HG02588 (cell line): ENCODE measurements around the gene C1orf232.

Source experiments
- ATAC-seq: cut with Tn5 transposase; IDR thresholded peaks from one replicate; pipeline ENCODE4 v1.9.1; 2021; ENCODE audit warnings: mild to moderate bottlenecking, moderate library complexity; ENCODE audit not compliant: unreplicated experiment

C1orf232 gene

DNA sequence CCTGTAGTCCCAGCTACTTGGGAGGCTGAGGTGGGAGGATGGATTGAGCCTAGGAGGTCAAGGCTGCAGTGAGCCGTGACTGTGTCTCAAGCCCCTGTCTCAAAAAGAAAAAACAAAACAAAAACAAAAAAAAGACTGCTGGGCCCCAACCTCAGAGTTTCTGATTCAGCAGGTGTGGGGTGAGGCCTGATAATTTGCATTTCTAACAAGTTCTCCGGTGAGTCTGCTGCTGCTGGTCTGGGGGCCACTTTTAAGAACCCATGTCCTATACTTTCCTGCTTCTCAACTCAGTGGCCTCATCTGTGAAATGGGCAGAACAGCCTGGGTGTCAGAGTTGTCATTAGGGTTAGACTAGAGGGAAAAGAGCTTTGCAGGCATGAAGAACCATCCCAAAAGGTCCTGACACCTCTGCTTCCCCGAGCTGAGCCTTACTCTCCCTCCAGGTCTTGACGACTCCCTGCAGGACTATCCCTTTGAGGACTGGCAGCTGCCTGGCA, 11.3 kb upstream of the C1orf232 start:
- no peak for ATAC-seq

DNA sequence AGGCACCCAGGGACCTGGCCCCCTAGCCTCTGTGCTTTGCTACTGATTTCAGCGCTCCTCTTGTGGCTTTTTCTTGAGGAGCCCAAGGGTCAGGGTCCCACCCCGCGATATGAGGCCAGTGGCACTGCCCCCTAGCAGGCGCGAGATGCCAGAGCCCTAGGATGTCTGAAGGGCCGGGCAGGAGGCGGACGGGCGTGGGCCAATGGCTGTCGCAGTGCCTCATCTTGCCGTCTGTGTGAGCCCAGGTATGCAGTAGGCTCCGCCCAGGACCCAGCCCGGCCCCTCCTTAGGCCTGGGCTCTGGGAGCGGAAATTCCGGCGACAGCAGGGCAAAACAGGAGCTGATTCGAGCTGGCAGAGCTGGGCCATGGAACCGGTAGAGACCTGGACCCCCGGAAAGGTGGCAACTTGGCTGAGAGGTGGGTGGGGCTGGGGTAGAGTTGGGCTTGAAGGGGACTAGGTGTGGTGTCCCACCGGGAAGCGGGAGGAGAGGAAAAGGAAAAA, 8.5 kb upstream of the C1orf232 start, which contains the start of gene CNKSR1:
TSS of gene CNKSR1 (plus strand) at position 310 of the 503 bp plus-strand sequence. CDS start at position 367, 57 bp downstream.
- no peak for ATAC-seq

DNA sequence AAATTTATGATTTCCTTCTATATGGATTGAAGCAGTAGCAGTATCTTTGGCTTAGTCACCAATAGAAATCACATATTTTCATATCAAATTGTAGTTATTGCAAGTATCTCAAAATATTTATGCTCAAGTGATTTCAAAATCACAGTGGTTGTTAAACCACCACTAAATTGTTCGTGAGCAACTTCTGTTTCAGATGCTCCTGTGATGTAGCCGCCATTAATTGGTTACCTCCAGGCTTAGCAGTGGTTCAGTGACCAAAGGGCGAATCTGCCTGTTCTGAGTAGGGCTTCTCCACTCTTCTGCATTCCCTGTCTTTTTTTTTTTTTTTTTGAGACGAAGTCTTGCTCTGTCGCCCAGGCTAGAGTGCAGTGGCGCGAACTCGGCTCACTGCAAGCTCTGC, 6.6 kb upstream of the C1orf232 start:
- no peak for ATAC-seq

DNA sequence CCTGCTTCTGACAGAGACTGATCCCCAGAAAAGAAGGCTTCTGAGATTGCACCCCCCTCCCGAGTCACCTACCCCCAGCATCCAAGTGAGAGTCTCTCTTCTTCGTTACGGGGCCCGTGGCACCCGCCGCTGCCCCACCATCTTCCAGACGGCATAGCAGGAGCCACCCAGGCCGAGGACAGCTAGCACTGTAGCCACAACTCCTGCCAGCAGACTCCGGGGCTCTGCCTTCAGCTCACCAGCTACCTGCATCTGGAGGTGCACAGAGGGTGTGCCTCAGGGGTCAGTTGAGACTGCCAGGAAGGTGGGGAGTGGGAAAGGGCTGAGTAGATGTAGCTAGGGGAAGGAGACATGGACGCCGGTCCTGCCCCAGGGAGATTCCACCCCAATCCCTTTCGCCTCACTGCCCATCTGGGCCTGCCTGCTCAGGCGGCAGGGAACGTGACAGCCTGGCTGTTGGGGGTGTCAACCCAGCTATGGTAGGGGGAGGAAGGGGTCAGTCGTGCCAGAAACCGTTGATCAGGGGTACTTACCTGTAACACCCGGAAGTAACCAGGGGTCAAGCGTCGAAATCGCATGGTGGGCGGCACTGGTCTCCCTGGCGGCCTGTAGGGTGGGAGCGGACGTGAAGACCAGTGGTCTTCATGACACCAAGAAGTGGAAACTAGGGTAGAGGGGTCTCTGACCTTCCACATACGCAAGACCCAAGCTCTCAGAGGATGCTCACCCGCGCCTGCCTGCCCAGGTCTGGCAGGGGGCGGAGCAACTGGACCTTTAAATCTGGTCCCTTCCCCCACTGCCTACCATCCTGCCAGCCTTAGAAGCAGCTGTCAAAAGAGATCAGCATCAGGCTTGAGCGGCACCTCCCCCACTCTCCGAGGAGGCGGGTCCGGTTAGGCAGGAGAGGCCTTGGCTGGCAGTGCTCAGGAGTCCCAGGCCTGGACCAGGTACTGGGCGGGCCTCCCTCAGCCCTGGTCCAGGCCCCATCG, 2.6 kb upstream of the C1orf232 start, which contains the start of gene ZNF593OS:
TSS of gene ZNF593OS (minus strand) at position 749 of the 989 bp plus-strand sequence. CDS start at position 578, 171 bp downstream.
- no peak for ATAC-seq

DNA sequence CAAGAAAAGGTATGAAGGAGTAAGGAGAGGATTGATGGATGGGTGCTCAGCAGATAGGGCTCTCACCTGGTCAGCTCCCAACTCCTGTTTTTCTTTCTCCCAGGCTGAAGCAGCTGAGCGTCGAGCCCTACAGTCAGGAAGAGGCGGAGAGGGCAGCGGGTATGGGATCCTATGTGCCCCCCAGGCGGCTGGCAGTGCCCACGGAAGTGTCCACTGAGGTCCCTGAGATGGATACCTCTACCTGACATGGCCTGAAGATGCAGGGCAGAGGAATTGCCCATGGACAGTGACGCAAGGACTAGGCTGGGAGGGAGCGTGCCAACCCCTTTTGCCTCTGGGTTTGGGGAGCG, 1.7 kb upstream of the C1orf232 start:
- ATAC-seq = no peak

DNA sequence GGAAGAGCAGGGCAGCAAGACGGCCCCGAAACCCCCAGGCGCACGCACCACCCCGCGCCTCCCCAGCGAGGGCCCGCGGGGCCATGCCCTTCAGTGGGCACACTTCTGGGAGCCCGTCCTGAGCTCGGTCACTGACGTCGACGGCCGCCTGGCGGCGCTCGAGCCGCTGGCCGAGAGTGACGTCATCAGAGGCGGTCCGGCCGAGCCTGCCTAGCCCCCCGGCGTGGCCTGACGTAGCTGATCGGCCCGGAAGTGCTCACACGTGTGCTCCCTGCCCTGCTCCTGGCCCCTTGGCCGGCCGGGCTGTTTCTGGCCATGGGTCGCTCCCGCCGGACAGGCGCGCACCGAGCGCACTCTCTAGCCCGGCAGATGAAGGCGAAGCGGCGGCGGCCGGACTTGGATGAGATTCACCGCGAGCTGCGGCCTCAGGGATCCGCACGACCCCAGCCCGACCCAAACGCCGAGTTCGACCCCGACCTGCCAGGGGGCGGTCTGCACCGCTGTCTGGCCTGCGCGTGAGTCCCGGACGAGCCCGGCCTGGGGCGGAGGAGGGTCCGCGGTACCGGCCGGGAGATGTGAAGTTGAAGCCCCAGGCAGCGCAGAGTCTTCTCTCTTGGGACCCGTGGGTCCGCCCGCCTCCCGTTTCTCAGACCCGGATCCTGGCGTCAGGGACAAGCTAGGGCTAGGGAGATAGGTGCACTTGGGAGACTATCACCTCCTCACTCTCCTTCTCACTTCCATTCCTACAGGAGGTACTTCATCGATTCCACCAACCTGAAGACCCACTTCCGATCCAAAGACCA, 1.1 kb upstream of the C1orf232 start, which contains the start of gene ZNF593:
TSS of gene ZNF593 (plus strand) at position 240 of the 803 bp plus-strand sequence. CDS start at position 316, 76 bp downstream.
- peak; percentile 91 for ATAC-seq

DNA sequence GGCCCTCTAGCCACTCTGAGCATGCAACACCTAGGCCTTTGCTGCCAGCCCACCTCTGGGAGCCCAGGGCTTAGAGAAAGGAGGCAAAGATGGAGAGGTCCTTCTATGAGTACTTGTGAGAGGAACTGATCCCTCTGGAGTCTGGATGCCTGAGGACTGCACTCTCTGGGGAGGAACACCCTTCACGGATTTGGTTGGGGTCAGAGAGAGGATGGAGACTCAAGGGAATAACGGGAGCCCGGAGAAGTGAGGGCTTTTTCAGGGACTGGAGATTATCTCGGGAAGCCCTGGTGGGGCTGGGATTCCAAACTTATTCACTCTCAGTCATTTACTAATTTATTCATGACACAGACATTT, 413 bp upstream of the C1orf232 start:
- ATAC-seq = no peak

DNA sequence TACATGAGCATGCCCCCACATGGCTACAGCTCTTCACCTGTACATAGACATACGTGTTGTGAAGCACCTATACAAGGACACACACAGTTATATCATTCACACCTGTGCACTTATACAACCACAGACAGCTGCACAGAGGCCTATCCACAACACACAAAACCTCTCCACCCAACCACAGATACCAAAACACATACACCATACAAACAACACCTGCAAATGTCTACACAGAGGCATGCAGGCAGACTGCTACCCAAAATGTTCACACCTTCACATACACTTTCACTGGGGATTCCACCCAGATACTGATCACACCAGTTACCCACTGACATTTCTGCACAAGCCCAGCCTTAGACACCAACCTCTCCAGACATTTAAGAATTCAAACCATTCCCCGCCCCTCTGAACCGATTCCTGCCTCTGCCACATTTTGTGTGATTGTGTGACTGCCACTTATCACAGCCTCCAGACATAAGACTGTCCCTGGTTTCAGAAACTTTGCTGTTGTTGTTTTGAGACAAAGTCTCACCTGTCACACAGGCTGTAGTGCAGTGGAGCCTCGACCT, 2.0 kb downstream of the C1orf232 start:
- no peak for ATAC-seq

DNA sequence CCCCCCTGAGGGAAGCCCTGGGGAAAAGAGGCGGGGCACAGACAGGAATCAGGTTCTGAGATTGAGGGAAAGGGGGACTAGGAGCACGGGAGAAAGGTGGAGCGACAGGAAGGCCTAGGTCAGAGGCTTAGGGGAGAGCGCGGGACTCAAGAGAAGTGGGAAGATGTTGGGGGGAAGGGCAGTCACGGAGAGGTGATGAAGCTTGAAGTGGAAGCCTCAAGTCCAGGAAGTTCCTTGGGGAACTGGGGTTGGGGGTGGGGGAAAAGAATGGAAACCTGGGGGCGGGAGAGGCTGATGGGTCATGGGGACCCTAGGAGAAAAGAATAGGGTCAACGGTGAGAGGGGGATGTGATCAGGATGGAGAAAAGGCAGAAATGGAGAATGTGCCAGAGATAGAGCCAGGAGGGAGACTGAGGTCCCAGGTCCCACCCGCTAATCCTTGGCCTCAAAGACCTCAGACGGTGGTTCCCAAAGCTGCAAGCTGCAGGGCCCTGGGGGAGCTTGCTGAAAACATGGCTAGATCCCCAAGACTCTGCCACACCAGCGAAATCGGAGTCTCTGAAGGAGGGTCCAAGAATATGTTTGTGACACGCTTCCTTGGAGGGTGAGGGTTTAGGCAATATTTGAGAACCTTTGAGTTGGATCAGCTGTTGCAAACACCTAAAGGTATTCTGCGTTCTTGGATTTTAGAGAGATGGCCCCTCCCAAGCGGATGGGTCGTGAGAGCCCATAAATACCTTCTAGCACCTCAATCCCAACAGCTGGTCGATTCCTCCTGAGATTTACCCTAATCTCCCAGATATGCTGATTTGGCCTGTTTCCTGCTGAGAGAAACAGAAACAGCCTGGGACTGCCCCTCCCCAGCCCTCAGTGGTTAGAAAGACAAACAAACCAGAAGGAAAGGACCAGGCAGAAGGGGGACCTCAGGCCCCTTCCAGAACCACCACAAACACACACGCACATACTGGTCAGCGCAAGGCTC, 3.6 kb downstream of the C1orf232 start:
- ATAC-seq = no peak

DNA sequence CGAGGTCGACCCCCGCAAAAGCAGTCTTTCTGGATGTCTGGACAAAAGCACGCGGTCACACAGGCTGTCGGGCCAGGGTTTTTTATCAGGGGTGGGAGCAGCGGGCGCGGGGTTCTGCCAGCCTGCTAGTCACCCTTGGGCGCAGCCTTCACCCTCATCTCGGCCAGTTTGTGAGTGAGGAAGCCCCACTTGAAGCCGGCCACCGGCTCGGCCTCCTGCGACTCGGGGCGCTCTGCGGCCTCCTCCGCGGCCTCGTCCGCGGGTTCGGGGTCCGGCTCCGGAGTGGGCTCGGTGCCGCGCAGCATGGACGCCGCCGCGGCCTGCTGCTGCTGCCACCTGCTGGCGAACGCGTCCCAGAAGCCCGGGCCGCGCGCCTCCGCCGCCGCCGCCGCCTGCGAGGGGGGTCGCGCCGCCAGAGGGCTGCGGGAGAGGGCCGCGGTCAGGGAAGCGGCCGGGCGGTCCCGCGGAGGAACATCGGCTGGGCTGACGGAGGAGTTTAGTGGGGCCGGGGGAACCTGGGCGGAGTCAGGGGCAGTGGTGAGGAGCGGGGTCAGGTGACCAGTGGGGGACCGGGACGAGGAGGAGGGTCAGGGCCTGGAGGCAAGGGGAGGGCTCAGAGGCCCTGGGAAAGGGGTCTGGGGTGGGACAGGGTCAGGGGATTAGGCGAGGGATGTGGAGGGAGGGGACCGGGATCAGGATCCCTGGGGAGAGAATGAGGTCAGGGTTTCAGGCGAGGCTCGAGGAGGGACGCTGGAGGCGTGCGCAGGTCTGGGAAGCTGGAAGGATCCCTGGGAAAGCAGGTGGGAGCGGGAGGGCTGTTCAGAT, 4.5 kb downstream of the C1orf232 start:
- ATAC-seq = no peak

DNA sequence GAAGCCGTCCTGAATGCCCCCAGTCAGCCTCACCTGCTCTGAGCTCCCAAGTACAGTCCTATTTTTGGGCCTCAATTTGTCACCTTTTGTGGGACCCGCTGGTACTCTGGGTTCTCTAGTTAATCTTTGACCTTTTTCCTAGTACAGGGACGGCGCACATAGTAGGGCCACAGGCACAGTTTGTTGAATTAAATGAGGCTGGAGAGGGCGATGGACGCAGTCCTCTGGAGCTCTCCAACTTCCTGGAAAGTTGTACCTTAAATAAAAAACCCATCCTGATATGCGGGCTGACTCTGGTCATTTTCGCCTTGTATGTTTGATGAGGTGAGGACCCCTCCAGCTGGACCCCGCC, 5.1 kb downstream of the C1orf232 start:
- ATAC-seq = no peak

DNA sequence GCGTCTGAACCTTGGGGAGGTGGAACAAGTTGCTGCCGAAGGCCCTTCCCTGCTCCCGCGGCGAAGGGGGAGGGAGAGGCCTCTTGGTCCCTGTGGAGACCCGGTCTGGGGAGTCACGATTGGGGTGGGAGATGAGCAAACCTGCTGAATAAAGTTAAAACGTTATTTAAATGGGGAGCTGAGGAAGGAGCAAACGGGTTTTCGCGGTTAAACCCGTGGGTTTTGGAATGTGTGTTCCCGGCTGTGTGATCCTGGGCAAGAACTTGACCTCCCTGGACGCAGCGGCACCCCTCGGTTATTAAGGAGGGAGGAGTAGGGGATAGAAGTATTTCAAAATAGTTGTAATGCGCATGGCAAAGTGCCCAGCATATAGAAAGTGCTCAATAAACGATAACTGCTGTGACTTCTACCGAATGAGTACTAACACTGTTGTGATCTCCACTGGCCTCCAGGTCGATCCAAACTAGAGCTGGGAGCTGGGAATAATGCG, 6.5 kb downstream of the C1orf232 start:
- no peak for ATAC-seq

DNA sequence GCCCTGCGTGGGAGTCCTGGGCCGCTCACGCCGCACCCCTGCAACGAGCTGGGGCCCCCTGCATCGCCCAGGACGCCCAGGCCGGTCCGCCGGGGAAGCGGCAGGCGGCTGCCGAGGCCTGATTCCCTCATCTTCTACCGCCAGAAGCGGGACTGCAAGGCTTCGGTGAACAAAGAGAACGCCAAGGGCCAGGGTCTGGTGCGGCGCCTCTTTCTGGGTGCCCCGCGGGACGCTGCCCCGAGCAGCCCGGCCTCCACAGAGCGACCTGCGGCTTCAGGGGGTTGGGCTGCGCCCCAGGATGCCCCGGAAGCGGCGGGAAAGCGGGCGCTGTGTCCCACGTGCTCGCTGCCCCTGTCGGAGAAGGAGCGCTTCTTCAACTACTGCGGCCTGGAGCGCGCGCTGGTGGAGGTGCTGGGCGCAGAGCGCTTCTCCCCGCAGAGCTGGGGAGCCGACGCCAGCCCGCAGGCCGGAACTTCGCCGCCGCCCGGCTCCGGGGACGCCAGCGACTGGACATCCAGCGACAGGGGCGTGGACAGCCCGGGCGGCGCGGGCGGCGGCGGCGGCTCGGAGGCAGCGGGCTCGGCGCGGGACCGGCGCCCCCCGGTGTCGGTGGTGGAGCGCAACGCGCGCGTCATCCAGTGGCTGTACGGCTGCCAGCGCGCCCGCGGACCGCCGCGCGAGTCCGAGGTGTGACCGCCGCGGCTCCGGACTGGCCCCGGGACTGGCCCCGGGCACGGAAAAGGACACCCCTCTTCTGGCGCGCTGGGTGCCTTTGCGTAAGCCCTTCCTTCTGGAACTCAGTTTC, 7.1 kb downstream of the C1orf232 start:
- ATAC-seq = no peak

DNA sequence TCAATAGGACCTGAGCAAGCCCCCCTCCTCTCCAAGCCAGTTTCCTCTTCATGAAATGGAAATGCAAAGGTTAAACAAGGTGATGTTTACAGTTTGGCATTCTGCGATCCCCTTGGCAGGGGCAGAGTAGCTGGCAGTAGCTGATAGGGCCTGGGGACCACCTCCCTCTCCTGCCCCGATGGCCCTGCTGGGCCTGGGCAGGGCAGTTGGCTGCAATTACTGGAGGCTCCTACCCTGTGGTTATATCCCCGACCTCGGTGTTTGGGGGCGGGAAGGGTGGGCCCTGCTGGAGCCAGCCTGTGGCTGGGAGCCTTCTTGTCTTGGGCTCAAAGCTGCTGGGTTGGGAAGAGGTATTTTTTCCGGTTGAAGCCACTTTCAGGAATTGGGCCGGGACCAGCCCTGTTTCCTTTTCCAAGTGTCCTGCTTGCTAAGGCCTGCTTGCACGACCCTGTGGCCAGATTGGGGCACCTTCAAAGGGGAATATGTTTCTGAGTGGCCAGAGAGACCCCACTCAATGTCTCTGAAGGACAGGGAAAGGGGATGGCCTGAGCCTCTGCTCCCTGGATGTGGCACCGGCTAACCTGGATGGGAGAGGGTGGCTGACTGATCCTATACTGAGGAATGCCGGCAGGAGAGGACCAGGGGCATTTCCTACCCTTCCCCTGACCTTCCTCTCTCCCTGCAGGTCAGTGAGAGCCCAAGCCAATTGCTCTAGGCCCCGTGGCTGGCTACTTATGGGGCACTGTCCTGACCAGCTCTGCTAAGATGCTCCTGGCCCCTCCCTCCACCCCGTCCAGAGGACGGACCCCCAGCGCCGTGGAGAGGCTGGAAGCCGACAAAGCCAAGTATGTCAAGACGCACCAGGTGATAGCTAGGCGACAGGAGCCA, 8.0 kb downstream of the C1orf232 start:
- ATAC-seq = no peak

DNA sequence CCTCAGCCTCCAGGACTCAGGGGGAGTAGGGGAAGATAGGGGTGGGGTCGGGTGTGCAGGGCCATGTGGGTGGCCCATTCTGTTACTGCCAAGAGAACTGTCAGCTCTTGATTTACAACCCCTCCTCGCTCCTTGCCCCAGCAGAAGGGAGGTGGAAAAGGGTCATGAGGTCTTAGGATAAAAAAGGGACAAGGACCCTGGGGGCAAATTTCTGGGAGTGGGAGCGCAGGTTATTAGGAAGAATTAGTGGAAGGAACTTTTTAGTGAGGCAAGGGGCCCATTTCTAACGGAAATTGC, 9.1 kb downstream of the C1orf232 start:
- no peak for ATAC-seq

DNA sequence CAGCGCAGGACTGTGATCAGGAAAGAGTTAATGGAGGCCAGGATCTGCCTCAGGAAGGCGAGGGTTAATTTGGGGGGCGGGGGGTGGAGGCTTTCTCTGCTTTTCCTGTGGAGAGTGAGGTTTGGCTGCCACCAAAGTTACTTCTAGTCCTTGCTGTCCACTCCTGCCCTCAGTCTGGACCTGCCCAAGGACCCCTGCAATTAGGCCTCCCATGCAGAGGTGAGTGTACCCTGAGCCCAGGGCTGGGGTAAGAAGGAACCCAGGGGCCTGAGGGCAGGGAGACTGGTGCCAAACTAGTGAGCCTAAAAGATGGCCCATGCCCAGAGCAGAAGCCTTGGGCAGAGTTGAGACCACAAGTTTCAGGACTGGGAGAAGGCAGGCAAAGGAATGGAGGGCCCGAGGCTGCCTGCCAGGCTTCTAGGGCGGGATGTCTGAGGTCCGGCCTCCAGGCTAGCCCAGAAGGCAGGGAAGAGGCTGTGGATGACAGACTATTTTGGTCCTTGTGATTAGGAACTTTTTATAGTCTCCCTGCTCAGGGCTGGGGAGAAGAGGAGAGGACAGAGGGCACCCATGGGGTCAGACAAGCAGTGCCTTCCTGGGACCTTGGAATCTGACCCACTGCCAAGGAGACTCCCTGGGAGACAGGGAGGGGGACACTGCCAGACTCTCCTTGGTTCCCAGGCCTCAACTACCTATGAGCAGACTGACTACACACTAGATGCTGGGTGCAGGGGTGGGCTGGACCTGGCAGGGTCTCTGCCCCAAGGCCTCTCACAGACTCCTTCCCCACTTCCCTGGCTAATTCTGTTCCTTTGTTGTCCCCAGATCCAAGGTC, 9.6 kb downstream of the C1orf232 start, which contains the start of gene FAM110D:
TSS of gene FAM110D (plus strand) at position 172 of the 835 bp plus-strand sequence. CDS start 2,213 bp downstream, outside the sequence.
- no peak for ATAC-seq
